AG04449 (cell line): Measurements from ENCODE around the gene RANBP6.

Experiments
- CTCF ChIA-PET: fragments of 350-600 bp; formaldehyde crosslinking; extraction: SDS; loops from one replicate; lab custom pipeline; 2021; ENCODE audit warnings: antibody characterized with exemption; lab: Yijun Ruan, JAX
- POLR2A ChIA-PET: fragments of 400-600, 350-600 bp; formaldehyde crosslinking; extraction: SDS; loops from one replicate; lab custom pipeline; 2020; ENCODE audit warnings: antibody characterized with exemption, inconsistent platforms; lab: Yijun Ruan, JAX
- DNase-seq: peaks from one replicate; pipeline ENCODE4 v3.0.0-alpha.2; 2010; ENCODE audit warnings: low read depth, low spot score
- H3K4me3 ChIP-seq: 2 replicates; pipeline ENCODE4 v1.5.1; 2011; ENCODE audit warnings: low read depth, mild to moderate bottlenecking, control low read depth, low read length
- TF ChIP-seq, protein P1 (sequence below): IDR thresholded peaks from one replicate; pipeline ENCODE4 v1.5.1; 2011; ENCODE audit warnings: mild to moderate bottlenecking, moderate library complexity, low read length, control low read depth, inconsistent platforms; ENCODE audit not compliant: insufficient read depth; ENCODE audit errors: missing control alignments

Gene RANBP6

GRCh38 chr9:6008169-6008979 lies 7.0 kb downstream of the RANBP6 start:
- ChIA-PET CTCF (interaction anchor here (1.9 to 2.4 kb wide), 2 partner anchors 122 to 175 kb away, joined by 6 to 7 read pairs; partner anchors contain the start of gene ERMP1), POLR2A (interaction anchor here (0.7 kb wide), 1 partner anchor 164 kb away, joined by 3 read pairs; no protein-coding TSS in a partner anchor)
- peak; percentile 90 for DNase-seq
- TF ChIP-seq, protein P1, sequence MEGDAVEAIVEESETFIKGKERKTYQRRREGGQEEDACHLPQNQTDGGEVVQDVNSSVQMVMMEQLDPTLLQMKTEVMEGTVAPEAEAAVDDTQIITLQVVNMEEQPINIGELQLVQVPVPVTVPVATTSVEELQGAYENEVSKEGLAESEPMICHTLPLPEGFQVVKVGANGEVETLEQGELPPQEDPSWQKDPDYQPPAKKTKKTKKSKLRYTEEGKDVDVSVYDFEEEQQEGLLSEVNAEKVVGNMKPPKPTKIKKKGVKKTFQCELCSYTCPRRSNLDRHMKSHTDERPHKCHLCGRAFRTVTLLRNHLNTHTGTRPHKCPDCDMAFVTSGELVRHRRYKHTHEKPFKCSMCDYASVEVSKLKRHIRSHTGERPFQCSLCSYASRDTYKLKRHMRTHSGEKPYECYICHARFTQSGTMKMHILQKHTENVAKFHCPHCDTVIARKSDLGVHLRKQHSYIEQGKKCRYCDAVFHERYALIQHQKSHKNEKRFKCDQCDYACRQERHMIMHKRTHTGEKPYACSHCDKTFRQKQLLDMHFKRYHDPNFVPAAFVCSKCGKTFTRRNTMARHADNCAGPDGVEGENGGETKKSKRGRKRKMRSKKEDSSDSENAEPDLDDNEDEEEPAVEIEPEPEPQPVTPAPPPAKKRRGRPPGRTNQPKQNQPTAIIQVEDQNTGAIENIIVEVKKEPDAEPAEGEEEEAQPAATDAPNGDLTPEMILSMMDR = no peak
- peak overlapping the region; percentile 78 for H3K4me3 ChIP-seq

DNA sequence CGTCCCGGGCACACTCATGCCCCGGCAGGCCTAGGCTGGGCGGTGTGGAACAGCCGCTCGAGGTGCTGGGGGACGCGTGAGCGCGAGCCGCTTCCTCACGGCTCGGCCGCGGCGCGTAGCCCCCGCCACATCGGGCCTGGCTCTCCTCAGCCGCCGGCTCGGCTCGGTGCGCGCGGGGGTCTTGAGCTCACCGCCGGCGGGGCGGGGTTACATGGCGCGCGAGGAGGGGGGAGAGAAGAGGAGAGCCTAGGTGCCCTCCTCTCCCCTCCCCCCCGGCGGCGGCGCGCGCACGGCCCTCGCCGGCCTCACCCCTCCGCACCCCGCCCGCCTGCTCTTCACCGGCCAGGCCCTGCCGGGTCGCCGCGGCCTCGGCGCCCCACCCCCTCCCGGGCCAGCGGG lies 7.7 kb downstream of the RANBP6 start:
- ChIA-PET POLR2A (no interaction called here), CTCF (interaction anchor here (0.5 to 2.4 kb wide), 3 partner anchors 122 to 211 kb away, joined by 3 to 7 read pairs (median 6); partner anchors contain the start of gene ERMP1)
- H3K4me3 ChIP-seq = peak overlapping the region; percentile 78
- TF ChIP-seq, protein P1 = no peak
- DNase-seq = no peak

GRCh38 chr9:6007058-6007769 lies 8.2 kb downstream of the RANBP6 start:
- peak; percentile 4 for DNase-seq
- H3K4me3 ChIP-seq = peak overlapping the region; percentile 78
- TF ChIP-seq, protein P1 = no peak
- POLR2A ChIA-PET = no interaction called here
- CTCF ChIA-PET = interaction anchor here (0.5 to 1.9 kb wide), 2 partner anchors 174 to 210 kb away, joined by 3 to 6 read pairs; partner anchors contain the start of gene ERMP1

GRCh38 chr9:6006749-6007057 lies 8.7 kb downstream of the RANBP6 start:
- DNase-seq = no peak
- TF ChIP-seq, protein P1 = no peak
- peak overlapping the region; percentile 78 for H3K4me3 ChIP-seq
- ChIA-PET CTCF (interaction anchor here (1.6 kb wide), 1 partner anchor 48 kb away, joined by 4 read pairs; no protein-coding TSS in a partner anchor), POLR2A (no interaction called here)

DNA sequence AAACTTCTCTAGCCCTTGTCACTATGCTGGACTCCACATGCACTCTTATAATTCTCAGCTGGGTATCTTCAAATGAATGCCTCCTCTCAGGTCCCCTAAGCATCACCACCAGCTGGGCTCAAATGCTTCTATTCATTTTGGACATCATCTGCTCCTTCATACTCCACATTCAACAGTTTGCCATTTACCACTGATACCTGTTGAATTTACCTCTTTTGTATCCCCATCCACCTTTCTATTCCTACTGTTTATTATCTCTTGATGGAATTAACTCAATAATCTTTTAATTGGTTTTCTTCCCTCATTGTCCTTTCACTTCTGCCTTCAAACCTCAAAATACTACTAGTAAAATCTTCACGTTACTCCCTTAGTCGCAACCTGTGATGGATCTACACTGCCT lies 14.5 kb downstream of the RANBP6 start:
- TF ChIP-seq, protein P1 = no peak
- ChIA-PET CTCF (interaction anchor here (1.2 kb wide), 1 partner anchor 11 kb away, joined by 4 read pairs; no protein-coding TSS in a partner anchor), POLR2A (no interaction called here)
- H3K4me3 ChIP-seq = no peak overlapping the region
- no peak for DNase-seq
